ENCODE data around the gene RAB11FIP4. TPM values are rescaled to one million over a fixed set of nuclear protein-coding genes. Genes with fewer than 3 reads are reported as not detected.

RAB11FIP4 gene
- total RNA-seq, 1 experiment from 2014 or later, result 54.9 TPM

DNA sequence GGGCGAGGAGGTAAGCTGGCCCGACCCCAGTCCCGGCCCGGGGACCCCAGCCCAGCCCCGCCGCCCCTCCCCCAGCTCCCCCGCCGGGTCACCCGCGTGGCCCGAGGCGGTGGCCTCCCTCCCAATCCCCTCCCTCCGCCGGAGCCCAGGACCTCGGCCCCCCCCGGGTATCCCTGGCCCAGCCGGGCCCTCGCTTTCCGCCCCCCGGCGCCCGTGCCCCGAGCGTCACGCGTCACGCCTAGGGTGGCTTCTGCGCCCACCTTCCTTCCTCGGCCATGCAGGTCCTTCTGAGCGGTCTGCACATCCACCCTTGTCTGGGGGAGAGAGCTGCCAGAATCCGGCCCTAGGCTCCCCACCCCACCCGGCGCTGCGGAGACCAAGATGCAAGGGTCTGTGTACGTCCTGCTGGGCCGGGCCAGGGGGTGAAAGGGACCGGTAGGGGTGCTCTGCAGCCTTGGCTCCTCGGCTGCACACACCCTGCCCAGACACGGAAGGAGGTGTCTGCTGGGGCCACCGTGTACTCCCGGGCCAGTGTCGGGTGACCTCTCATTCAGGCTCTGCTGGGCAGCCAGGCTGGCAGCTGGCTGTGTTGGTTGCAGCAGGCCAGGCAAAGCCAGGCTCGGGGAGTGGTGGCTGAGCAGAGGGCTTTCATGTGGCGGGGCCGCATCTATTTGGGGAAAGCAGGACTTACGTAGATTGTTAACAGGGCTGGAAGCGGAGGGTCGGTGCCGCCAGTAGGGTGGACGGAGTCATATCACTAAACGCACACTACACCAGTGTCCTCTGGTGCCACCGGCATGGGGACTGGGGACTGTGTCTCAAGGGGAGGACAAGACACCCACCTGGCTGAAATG is 754 bp downstream of the RAB11FIP4 start (continued):
- TF ChIP-seq, protein P1, sequence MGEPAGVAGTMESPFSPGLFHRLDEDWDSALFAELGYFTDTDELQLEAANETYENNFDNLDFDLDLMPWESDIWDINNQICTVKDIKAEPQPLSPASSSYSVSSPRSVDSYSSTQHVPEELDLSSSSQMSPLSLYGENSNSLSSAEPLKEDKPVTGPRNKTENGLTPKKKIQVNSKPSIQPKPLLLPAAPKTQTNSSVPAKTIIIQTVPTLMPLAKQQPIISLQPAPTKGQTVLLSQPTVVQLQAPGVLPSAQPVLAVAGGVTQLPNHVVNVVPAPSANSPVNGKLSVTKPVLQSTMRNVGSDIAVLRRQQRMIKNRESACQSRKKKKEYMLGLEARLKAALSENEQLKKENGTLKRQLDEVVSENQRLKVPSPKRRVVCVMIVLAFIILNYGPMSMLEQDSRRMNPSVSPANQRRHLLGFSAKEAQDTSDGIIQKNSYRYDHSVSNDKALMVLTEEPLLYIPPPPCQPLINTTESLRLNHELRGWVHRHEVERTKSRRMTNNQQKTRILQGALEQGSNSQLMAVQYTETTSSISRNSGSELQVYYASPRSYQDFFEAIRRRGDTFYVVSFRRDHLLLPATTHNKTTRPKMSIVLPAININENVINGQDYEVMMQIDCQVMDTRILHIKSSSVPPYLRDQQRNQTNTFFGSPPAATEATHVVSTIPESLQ (CRISPR knock-in tag; IDR thresholded peaks at IDR 0.05), result no peak
- TF ChIP-seq NR3C1 (CRISPR knock-in tag; conservative IDR thresholded peaks at IDR 0.05; ENCODE audit: low read depth) (no peak), NFATC4 (CRISPR knock-in tag; IDR thresholded peaks at IDR 0.05) (no peak), PRRX2 (CRISPR knock-in tag; IDR thresholded peaks at IDR 0.05) (no peak), FOXK1 (CRISPR knock-in tag; IDR thresholded peaks at IDR 0.05) (no peak), MXD4 (CRISPR knock-in tag; IDR thresholded peaks at IDR 0.05; ENCODE audit: borderline replicate concordance) (no peak), SP1 (CRISPR knock-in tag; conservative IDR thresholded peaks at IDR 0.05) (no peak), NR2C2 (CRISPR knock-in tag; IDR thresholded peaks at IDR 0.05) (no peak)
- TF ChIP-seq, protein P2, sequence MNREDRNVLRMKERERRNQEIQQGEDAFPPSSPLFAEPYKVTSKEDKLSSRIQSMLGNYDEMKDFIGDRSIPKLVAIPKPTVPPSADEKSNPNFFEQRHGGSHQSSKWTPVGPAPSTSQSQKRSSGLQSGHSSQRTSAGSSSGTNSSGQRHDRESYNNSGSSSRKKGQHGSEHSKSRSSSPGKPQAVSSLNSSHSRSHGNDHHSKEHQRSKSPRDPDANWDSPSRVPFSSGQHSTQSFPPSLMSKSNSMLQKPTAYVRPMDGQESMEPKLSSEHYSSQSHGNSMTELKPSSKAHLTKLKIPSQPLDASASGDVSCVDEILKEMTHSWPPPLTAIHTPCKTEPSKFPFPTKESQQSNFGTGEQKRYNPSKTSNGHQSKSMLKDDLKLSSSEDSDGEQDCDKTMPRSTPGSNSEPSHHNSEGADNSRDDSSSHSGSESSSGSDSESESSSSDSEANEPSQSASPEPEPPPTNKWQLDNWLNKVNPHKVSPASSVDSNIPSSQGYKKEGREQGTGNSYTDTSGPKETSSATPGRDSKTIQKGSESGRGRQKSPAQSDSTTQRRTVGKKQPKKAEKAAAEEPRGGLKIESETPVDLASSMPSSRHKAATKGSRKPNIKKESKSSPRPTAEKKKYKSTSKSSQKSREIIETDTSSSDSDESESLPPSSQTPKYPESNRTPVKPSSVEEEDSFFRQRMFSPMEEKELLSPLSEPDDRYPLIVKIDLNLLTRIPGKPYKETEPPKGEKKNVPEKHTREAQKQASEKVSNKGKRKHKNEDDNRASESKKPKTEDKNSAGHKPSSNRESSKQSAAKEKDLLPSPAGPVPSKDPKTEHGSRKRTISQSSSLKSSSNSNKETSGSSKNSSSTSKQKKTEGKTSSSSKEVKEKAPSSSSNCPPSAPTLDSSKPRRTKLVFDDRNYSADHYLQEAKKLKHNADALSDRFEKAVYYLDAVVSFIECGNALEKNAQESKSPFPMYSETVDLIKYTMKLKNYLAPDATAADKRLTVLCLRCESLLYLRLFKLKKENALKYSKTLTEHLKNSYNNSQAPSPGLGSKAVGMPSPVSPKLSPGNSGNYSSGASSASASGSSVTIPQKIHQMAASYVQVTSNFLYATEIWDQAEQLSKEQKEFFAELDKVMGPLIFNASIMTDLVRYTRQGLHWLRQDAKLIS (CRISPR knock-in tag; IDR thresholded peaks at IDR 0.05; ENCODE audit: borderline replicate concordance), result no peak
- TF ChIP-seq, protein P3, sequence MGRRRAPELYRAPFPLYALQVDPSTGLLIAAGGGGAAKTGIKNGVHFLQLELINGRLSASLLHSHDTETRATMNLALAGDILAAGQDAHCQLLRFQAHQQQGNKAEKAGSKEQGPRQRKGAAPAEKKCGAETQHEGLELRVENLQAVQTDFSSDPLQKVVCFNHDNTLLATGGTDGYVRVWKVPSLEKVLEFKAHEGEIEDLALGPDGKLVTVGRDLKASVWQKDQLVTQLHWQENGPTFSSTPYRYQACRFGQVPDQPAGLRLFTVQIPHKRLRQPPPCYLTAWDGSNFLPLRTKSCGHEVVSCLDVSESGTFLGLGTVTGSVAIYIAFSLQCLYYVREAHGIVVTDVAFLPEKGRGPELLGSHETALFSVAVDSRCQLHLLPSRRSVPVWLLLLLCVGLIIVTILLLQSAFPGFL (CRISPR knock-in tag; IDR thresholded peaks at IDR 0.05; ENCODE audit: borderline replicate concordance), result no peak
- TF ChIP-seq, protein P4, sequence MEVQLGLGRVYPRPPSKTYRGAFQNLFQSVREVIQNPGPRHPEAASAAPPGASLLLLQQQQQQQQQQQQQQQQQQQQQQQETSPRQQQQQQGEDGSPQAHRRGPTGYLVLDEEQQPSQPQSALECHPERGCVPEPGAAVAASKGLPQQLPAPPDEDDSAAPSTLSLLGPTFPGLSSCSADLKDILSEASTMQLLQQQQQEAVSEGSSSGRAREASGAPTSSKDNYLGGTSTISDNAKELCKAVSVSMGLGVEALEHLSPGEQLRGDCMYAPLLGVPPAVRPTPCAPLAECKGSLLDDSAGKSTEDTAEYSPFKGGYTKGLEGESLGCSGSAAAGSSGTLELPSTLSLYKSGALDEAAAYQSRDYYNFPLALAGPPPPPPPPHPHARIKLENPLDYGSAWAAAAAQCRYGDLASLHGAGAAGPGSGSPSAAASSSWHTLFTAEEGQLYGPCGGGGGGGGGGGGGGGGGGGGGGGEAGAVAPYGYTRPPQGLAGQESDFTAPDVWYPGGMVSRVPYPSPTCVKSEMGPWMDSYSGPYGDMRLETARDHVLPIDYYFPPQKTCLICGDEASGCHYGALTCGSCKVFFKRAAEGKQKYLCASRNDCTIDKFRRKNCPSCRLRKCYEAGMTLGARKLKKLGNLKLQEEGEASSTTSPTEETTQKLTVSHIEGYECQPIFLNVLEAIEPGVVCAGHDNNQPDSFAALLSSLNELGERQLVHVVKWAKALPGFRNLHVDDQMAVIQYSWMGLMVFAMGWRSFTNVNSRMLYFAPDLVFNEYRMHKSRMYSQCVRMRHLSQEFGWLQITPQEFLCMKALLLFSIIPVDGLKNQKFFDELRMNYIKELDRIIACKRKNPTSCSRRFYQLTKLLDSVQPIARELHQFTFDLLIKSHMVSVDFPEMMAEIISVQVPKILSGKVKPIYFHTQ (CRISPR knock-in tag; IDR thresholded peaks at IDR 0.05), result no peak
- TF ChIP-seq, protein P5, sequence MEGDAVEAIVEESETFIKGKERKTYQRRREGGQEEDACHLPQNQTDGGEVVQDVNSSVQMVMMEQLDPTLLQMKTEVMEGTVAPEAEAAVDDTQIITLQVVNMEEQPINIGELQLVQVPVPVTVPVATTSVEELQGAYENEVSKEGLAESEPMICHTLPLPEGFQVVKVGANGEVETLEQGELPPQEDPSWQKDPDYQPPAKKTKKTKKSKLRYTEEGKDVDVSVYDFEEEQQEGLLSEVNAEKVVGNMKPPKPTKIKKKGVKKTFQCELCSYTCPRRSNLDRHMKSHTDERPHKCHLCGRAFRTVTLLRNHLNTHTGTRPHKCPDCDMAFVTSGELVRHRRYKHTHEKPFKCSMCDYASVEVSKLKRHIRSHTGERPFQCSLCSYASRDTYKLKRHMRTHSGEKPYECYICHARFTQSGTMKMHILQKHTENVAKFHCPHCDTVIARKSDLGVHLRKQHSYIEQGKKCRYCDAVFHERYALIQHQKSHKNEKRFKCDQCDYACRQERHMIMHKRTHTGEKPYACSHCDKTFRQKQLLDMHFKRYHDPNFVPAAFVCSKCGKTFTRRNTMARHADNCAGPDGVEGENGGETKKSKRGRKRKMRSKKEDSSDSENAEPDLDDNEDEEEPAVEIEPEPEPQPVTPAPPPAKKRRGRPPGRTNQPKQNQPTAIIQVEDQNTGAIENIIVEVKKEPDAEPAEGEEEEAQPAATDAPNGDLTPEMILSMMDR (IDR thresholded peaks at IDR 0.05), result no peak
- TF ChIP-seq, protein P6, sequence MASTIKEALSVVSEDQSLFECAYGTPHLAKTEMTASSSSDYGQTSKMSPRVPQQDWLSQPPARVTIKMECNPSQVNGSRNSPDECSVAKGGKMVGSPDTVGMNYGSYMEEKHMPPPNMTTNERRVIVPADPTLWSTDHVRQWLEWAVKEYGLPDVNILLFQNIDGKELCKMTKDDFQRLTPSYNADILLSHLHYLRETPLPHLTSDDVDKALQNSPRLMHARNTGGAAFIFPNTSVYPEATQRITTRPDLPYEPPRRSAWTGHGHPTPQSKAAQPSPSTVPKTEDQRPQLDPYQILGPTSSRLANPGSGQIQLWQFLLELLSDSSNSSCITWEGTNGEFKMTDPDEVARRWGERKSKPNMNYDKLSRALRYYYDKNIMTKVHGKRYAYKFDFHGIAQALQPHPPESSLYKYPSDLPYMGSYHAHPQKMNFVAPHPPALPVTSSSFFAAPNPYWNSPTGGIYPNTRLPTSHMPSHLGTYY (CRISPR knock-in tag; IDR thresholded peaks at IDR 0.05), result no peak

Data from WTC11 (cell line).